MM.1S (cell line): ENCODE data around the gene PLAC1.

Experiments
- CTCF ChIP-seq: fragments of 300-600 bp; sonication (generic); IDR thresholded peaks from 2 replicates; pipeline ENCODE4 v1.5.1; 2016; ENCODE audit warnings: antibody characterized with exemption, low read length, mixed read lengths
- EZH2 ChIP-seq: fragments of 300-600 bp; sonication (generic); optimal IDR thresholded peaks from 2 replicates; pipeline ENCODE3; 2017; ENCODE audit warnings: low read depth, mild to moderate bottlenecking, antibody characterized with exemption, low read length, mixed read lengths
- EZH2phosphoT487 ChIP-seq: fragments of 300-600 bp; sonication (generic); IDR thresholded peaks from 2 replicates; pipeline ENCODE4 v1.6.1; 2018; ENCODE audit warnings: antibody characterized with exemption, low read length

GRCh38 chrX:134551376-134552048 lies 106.8 kb downstream of the PLAC1 start:
- no peak for TF ChIP-seq EZH2phosphoT487
- no peak for TF ChIP-seq EZH2
- TF ChIP-seq CTCF = no peak
